GM10266 (cell line): ENCODE results near the gene DGCR2.
A peak's percentile ranks its signal among the peaks of the same experiment; 100 is the strongest.
"Not testable (repeated sequence)": the region's sequence is repeated elsewhere in the genome, so short reads cannot be mapped to it uniquely, and the experiment has no call there.

ENCODE experiments used
- DNase-seq: peaks from one replicate; pipeline ENCODE4 v3.0.0; 2012; ENCODE audit errors: extremely low spot score
- CTCF ChIP-seq: IDR thresholded peaks from 2 replicates; pipeline ENCODE4 v1.5.1; 2012; ENCODE audit warnings: mild to moderate bottlenecking, low read depth; ENCODE audit not compliant: control insufficient read depth, insufficient read depth; ENCODE audit errors: missing control alignments

Gene DGCR2

GRCh38 chr22:19004471-19004870 lies 117.7 kb downstream of the DGCR2 start:
- no peak for DNase-seq
- TF ChIP-seq CTCF = no peak

GRCh38 chr22:19003508-19003907 lies 118.7 kb downstream of the DGCR2 start:
- DNase-seq = no peak
- TF ChIP-seq CTCF = no peak

GRCh38 chr22:19002684-19003038 lies 119.6 kb downstream of the DGCR2 start:
- TF ChIP-seq CTCF = no peak
- no peak for DNase-seq

- DNase-seq = no peak
- TF ChIP-seq CTCF = no peak
Measured at GRCh38 chr22:19001204-19001603, 121.0 kb downstream of the DGCR2 start.

GRCh38 chr22:19000106-19000505 lies 122.1 kb downstream of the DGCR2 start:
- not testable (repeated sequence) for DNase-seq

GRCh38 chr22:18999416-18999815 lies 122.8 kb downstream of the DGCR2 start:
- no peak for TF ChIP-seq CTCF
- DNase-seq = no peak

GRCh38 chr22:18999008-18999407 lies 123.2 kb downstream of the DGCR2 start:
- peak; percentile 21 for TF ChIP-seq CTCF
- DNase-seq = no peak

GRCh38 chr22:18997925-18998315 lies 124.3 kb downstream of the DGCR2 start:
- DNase-seq = no peak
- no peak for TF ChIP-seq CTCF
